K562 (cell line): Measurements from ENCODE around the gene SDR9C7. TPM values are rescaled to one million over a fixed set of nuclear protein-coding genes. Genes with fewer than 3 reads are reported as not detected.
A peak's percentile ranks its signal among the peaks of the same experiment; 100 is the strongest.

Experiments
- CBX3 ChIP-seq, 2 experiments: IDR thresholded peaks; 1 replicate in 1 of 2; 2 replicates in 1 of 2; pipeline ENCODE4 v1.6.1; 2012; ENCODE audit warnings: inconsistent platforms in 2 of 2, low read length in 2 of 2, borderline replicate concordance in 1 of 2, control low read depth in 1 of 2
- HES1 ChIP-seq: fragments of 450-650 bp; IDR thresholded peaks from 2 replicates; pipeline ENCODE4 v1.6.1; 2016; ENCODE audit warnings: low read depth, mild to moderate bottlenecking, moderate library complexity
- MEIS2 ChIP-seq: fragments of 450-650 bp; IDR thresholded peaks from 2 replicates; pipeline ENCODE4 v1.6.1; 2014; ENCODE audit warnings: mild to moderate bottlenecking; ENCODE audit not compliant: partially characterized antibody
- MLX ChIP-seq, 2 experiments: fragments of 450-650 bp in 1 of 2; sonication (generic) in 1 of 2; formaldehyde crosslinking; conservative IDR thresholded peaks; 2 replicates each; pipeline versions ENCODE4 v1.4.0 to v1.8.1; 2020 to 2022; ENCODE audit warnings: mild to moderate bottlenecking in 1 of 2, missing genetic modification reagents in 1 of 2
- RBBP5 ChIP-seq: fragments of 200-600 bp; sonication (generic); IDR thresholded peaks from 2 replicates; pipeline ENCODE4 v1.6.1; 2012; ENCODE audit warnings: borderline replicate concordance, mild to moderate bottlenecking, low read length, control low read depth, inconsistent platforms; ENCODE audit not compliant: insufficient read depth, poor library complexity, severe bottlenecking
- SP2 ChIP-seq: IDR thresholded peaks from 2 replicates; pipeline ENCODE4 v1.6.1; 2011; ENCODE audit warnings: mild to moderate bottlenecking, low read depth, low read length, moderate library complexity; ENCODE audit not compliant: poor library complexity, severe bottlenecking; ENCODE audit errors: extremely low read depth
- TEAD2 ChIP-seq: fragments of 450-650 bp; IDR thresholded peaks from 2 replicates; pipeline ENCODE4 v1.6.1; 2016; ENCODE audit warnings: missing genetic modification characterization, control low read depth, missing compliant biosample characterization
- ZBTB26 ChIP-seq: fragments of 450-650 bp; formaldehyde crosslinking; IDR thresholded peaks from 2 replicates; pipeline ENCODE4 v1.4.0; 2022; ENCODE audit warnings: missing genetic modification characterization
- ZNF583 ChIP-seq: fragments of 250-450 bp; sonication (Bioruptor Pico); IDR thresholded peaks from 2 replicates; pipeline ENCODE4 v1.4.0; 2020
- ZNF644 ChIP-seq: fragments of 200-800 bp; sonication (Bioruptor generic); IDR thresholded peaks from 2 replicates; pipeline ENCODE4 v1.6.1; 2016; ENCODE audit warnings: low read depth, missing genetic modification characterization, missing compliant biosample characterization
- ZNF785 ChIP-seq: fragments of 250-450 bp; sonication (Bioruptor Pico); IDR thresholded peaks from 2 replicates; pipeline ENCODE4 v1.4.0; 2020; ENCODE audit warnings: mild to moderate bottlenecking
- polyA plus RNA-seq, 8 experiments: library from polyadenylated mRNA; depleted of rRNA in 4 of 8; stranded (reverse) in 5 of 8; unstranded in 3 of 8; fragments of >200 nt; fragmentation: Nextera tagmentation in 2 of 8; fragmentation: Illumina TruSeq in 1 of 8; extraction: Ambion mirVana in 2 of 8; extraction: Trizol in 1 of 8; gene quantifications; 2 replicates each; pipeline versions ENCODE4 v1.2.1 to v1.2.3, GENCODE V29; 2011 to 2014; ENCODE audit warnings: inconsistent platforms in 1 of 8, missing spikeins in 1 of 8
- total RNA-seq, 7 experiments: library from RNA; depleted of rRNA in 6 of 7; stranded (reverse); fragments of >200 nt in 6 of 7; fragmentation: Illumina TruSeq in 2 of 7; extraction: Trizol in 2 of 7; gene quantifications; 2 replicates each; pipeline versions ENCODE4 v1.2.1 to v1.2.3, GENCODE V29; 2011 to 2021; ENCODE audit warnings: low replicate concordance in 1 of 7
- TF ChIP-seq, protein P1 (sequence below): sonication (generic); formaldehyde crosslinking; IDR thresholded peaks from 2 replicates; pipeline ENCODE4 v1.8.1; 2023; ENCODE audit warnings: mild to moderate bottlenecking, missing genetic modification reagents, moderate library complexity
- TF ChIP-seq, protein P2 (sequence below): fragments of 450-650 bp; formaldehyde crosslinking; IDR thresholded peaks from 2 replicates; pipeline ENCODE4 v1.4.0; 2020; ENCODE audit warnings: mild to moderate bottlenecking, mixed read lengths
- TF ChIP-seq, protein P3 (sequence below): IDR thresholded peaks from 2 replicates; pipeline ENCODE4 v1.6.1; 2011; ENCODE audit warnings: borderline replicate concordance, low read depth, mild to moderate bottlenecking, moderate library complexity, low read length; ENCODE audit not compliant: insufficient read depth, poor library complexity, severe bottlenecking

Gene SDR9C7
- total and polyA plus RNA-seq, 9 of the 15 experiments (the other 6 are each of a cell fraction or from before 2014, with no cell fraction given), result 0.04 to 0.59 (median 0.06) TPM; not detected in 6

DNA sequence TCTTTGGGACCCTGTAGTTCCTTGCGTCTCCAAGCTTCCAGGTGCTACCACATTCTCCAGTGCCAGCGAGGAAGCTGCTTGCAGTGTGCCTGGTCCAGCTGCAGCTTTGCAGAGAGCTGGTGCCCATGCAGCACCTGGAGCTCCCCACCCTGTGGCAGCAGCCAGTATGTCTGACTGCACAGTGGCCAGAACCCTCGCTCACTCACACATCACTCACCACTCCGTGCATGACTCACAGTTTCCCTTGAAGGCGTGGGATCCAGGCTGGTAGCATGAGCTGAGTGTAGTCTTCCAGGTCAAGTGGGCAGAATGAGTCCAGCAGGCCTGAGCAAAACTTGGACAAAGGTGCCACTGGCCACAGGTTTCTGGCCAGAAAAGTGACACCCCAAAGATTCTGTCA lies 33.6 kb downstream of the SDR9C7 start (continued):
- TF ChIP-seq HES1 (no peak), MEIS2 (peak; percentile 96), ZNF785 (CRISPR knock-in tag) (no peak), ZNF644 (tag) (no peak), ZNF583 (CRISPR knock-in tag) (no peak), RBBP5 (no peak), SP2 (no peak), ZBTB26 (CRISPR knock-in tag) (no peak), TEAD2 (tag) (no peak), MLX (CRISPR knock-in tag; conservative IDR thresholded peaks at IDR 0.05) (no peak), CBX3 (IDR thresholded peaks at IDR 0.05; ENCODE audit: borderline replicate concordance in 1 of 2, low read length in 2 of 2) (peak in 1 of 2 experiments; percentile 60; a peak in 1 of 3 replicates)
- TF ChIP-seq, protein P1, sequence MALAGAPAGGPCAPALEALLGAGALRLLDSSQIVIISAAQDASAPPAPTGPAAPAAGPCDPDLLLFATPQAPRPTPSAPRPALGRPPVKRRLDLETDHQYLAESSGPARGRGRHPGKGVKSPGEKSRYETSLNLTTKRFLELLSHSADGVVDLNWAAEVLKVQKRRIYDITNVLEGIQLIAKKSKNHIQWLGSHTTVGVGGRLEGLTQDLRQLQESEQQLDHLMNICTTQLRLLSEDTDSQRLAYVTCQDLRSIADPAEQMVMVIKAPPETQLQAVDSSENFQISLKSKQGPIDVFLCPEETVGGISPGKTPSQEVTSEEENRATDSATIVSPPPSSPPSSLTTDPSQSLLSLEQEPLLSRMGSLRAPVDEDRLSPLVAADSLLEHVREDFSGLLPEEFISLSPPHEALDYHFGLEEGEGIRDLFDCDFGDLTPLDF (CRISPR knock-in tag), result no peak
- TF ChIP-seq, protein P2, sequence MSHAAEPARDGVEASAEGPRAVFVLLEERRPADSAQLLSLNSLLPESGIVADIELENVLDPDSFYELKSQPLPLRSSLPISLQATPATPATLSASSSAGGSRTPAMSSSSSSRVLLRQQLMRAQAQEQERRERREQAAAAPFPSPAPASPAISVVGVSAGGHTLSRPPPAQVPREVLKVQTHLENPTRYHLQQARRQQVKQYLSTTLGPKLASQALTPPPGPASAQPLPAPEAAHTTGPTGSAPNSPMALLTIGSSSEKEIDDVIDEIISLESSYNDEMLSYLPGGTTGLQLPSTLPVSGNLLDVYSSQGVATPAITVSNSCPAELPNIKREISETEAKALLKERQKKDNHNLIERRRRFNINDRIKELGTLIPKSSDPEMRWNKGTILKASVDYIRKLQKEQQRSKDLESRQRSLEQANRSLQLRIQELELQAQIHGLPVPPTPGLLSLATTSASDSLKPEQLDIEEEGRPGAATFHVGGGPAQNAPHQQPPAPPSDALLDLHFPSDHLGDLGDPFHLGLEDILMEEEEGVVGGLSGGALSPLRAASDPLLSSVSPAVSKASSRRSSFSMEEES (CRISPR knock-in tag), result no peak
- TF ChIP-seq, protein P3, sequence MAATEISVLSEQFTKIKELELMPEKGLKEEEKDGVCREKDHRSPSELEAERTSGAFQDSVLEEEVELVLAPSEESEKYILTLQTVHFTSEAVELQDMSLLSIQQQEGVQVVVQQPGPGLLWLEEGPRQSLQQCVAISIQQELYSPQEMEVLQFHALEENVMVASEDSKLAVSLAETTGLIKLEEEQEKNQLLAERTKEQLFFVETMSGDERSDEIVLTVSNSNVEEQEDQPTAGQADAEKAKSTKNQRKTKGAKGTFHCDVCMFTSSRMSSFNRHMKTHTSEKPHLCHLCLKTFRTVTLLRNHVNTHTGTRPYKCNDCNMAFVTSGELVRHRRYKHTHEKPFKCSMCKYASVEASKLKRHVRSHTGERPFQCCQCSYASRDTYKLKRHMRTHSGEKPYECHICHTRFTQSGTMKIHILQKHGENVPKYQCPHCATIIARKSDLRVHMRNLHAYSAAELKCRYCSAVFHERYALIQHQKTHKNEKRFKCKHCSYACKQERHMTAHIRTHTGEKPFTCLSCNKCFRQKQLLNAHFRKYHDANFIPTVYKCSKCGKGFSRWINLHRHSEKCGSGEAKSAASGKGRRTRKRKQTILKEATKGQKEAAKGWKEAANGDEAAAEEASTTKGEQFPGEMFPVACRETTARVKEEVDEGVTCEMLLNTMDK, result no peak
